ENCODE data around the gene SSR1.
A peak's percentile ranks its signal among the peaks of the same experiment; 100 is the strongest.

The SSR1 gene

GRCh38 chr6:7238900-7239589 is 74.0 kb downstream of the SSR1 start:
- DNase-seq (ENCODE audit: low read depth in 2 of 2) = peak; percentile 41 to 47

- no peak for DNase-seq (ENCODE audit: low read depth in 2 of 2)
These were observed 74.5 kb downstream of the SSR1 start for GRCh38 chr6:7238526-7238899.

DNA sequence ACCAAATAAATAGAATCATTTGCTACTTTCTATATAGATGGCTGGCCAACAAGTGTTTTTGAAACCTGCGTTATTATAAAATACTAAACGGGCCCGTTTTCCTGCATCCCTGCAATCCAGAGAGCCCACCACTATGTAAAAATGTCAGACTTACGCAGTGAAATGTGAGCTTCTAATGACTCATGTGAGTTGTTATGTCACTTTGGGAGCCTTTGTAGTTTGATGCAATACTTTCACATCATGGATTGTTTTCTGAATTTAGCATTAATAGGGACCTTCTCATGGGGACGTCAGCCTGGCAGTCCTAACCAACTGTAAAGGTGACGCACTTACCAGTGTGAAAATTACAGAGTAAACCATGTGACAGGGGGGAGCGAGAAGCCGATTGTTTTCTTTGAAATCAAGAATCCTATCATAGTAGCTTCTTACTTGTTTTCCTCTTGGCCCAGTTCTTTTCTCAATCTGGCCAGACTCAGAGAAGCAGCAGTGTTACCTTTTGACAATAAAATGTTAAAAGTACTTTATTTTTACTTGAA is 75.3 kb downstream of the SSR1 start:
- no peak for DNase-seq (ENCODE audit: low read depth in 2 of 2)

DNA sequence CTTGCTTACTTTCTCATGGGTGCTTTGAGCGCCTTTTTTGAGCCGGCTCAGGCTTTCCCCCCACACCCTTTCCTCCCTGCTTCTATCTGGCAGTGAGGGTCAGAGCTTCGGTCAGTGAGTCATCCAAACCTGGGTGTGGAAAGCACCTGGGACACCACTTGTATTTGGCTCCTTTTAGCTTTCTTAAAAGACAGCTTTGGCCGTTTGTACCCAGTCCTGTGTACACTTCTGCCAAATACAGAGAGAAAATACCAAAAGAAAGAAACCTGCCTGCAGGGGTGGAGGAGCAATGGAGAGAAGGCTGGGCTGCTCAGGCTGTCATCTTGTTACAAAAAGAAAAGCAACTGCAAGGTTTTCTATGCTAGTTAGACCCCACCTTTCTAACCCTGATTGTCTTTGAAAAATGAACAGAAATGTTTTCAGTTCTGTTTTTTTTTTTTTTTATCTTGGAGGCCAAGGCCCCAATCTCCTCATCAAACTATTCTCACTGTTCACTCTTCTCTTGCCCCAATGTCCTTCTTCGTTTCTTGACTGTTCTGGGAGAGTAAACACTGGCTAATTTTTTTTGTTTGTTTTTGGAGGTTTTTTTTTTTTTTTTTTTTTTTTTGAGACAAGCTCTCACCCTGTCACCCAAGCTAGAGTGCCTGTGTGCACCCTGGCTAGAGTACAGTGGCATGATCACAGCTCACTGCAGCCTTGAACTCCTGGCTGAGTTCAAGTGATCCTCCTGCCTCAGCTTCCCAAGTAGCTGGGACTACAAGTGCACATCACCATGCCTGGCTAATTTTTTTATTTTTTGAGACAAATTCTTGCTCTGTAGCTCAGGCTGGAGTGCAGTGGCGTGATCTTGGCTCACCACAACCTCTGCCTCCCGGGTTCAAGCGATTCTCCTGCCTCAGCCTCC is 76.4 kb downstream of the SSR1 start:
- DNase-seq (ENCODE audit: low read depth in 2 of 2) = no peak

DNA sequence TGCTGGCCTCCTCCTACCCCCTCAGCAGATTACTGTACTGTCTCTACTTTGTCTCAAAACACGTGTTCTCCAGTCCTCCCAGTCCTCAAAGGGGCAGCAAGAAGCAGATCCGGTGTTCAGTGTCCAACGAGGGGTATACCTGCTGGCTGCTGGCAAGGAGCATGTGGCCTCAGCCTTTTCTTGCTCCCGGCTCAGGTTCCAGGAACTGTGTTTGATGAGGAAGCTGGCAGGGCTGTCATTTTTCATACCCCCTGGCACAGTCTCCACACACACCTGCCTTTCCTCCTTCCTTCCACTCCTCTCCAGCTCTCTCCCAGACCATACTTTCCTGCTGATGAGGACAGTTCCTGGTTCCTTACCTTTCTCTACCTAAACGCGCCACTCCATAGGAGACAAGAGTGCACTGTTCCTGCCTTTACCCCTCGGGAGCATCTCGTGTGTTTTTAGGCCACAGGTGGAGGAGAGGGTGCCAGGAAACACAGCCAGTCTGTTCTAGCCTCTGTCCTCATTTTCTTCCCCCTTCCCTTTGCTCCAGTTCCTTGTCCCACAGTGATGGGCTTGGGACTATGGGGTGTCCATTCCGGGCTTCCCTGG is 77.2 kb downstream of the SSR1 start:
- DNase-seq (ENCODE audit: low read depth in 2 of 2) = no peak

DNA sequence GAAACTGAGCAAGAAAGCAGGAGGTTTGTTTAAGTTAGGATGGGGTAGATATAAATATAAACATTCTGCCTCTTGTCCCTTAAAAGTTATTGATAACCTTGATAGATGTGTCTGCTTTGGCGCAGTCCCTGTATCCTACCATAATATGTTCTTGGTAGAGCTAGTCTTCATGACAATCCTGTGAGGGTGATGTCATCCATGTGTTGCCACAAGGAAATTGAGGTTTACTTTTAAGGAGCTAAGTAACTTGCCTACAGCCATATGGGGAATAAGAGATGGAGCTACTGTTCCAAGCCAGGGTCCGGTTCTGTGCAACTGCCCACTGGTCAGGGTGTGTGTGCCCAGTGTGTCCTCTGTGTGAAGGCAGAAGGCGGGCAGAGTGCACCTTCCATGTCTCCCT is 78.5 kb downstream of the SSR1 start:
- DNase-seq (ENCODE audit: low read depth in 2 of 2) = no peak

DNA sequence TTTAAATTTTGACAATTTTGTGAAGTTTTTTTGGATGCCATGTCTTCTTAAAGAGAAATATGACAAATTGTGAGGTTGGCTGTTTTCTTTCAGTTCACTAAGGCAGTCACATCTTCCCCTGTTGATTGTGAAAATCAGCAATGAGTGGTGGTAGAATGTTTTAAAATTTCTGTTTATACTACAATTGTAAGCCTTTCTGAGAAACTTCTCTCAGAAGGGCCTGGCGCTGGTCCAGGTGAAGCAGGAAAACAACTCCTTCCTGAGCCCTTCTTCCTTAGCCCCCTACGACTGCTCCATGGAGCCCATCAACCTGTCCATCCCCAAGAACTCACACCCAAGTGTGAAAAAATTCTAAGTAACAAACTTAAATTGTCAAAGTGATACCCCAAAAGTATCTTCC is 80.6 kb downstream of the SSR1 start:
- DNase-seq (ENCODE audit: low read depth in 2 of 2) = no peak

DNA sequence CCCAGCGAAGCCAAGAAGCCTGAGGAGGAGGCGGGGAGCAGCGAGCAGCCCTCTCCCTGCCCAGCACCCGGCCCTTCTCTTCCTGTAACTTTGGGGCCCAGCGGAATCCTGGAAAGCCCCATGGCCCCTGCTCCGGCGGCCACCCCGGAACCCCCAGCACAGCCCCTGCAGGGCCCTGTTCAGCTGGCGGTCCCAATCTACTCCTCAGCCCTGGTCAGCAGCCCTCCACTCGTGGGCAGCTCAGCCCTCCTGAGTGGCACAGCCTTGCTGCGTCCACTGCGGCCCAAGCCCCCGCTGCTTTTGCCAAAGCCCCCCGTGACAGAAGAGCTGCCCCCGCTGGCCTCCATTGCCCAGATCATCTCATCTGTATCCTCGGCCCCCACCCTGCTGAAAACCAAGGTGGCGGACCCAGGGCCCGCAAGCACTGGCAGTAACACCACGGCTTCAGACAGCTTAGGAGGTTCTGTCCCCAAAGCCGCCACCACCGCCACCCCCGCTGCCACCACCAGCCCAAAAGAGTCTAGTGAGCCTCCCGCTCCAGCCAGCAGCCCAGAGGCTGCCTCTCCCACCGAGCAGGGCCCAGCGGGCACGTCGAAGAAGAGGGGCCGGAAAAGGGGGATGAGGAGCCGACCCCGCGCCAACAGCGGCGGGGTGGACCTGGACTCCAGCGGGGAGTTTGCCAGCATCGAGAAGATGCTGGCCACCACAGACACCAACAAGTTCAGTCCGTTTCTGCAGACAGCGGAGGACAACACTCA is 81.9 kb downstream of the SSR1 start:
- no peak for DNase-seq (ENCODE audit: low read depth in 2 of 2)

DNA sequence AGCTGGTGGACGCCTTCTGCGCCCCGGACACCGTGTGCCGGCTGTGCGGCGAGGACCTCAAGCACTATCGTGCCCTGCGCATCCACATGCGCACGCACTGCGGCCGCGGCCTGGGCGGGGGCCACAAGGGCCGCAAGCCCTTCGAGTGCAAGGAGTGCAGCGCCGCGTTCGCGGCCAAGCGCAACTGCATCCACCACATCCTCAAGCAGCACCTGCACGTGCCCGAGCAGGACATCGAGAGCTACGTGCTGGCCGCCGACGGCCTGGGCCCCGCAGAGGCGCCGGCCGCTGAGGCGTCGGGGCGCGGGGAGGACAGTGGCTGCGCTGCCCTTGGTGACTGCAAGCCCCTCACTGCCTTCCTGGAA is 82.7 kb downstream of the SSR1 start:
- DNase-seq (ENCODE audit: low read depth in 2 of 2) = no peak

DNA sequence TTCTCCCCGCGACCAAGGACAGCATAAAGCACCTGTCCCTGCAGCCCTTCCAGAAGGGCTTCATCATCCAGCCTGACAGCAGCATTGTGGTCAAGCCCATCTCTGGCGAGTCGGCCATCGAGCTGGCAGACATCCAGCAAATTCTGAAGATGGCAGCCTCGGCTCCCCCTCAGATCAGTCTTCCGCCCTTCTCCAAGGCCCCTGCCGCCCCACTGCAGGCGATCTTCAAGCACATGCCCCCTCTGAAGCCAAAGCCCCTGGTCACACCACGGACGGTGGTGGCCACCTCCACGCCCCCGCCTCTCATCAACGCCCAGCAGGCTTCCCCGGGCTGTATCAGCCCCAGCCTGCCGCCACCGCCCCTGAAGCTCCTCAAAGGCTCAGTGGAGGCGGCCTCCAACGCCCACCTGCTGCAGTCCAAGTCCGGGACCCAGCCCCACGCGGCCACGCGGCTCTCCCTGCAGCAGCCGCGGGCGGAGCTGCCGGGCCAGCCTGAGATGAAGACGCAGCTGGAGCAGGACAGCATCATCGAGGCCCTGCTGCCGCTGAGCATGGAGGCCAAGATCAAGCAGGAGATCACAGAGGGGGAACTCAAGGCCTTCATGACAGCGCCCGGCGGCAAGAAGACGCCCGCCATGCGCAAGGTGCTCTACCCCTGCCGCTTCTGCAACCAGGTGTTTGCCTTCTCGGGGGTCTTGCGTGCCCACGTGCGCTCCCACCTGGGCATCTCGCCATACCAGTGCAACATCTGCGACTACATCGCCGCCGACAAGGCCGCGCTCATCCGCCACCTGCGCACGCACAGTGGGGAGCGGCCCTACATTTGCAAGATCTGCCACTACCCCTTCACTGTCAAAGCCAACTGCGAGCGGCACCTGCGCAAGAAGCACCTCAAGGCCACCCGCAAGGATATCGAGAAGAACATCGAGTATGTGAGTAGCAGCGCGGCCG is 83.3 kb downstream of the SSR1 start:
- no peak for DNase-seq (ENCODE audit: low read depth in 2 of 2)

- no peak for DNase-seq (ENCODE audit: low read depth in 2 of 2)
These were observed 84.2 kb downstream of the SSR1 start for GRCh38 chr6:7228662-7229375.

DNA sequence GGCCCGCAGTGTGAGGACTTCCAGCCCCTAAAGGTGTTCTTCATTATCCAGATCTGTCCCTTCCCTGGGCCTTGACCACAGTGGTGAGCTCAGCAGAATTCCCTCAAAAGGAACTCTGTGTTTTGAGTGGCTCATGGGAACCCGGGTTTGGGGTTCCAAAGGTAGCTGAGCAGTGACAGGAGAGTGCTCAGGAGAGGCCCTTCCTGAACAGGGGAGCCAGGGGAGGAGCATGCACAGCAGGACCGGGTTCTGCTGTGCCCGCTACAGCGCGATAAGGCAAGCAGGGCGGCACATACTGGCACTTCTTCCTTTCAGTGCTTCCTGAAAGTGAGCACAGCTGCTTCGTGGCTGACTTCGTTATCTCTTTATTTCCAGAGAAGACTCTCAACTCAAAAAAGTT is 88.3 kb downstream of the SSR1 start:
- no peak for DNase-seq (ENCODE audit: low read depth in 2 of 2)

DNA sequence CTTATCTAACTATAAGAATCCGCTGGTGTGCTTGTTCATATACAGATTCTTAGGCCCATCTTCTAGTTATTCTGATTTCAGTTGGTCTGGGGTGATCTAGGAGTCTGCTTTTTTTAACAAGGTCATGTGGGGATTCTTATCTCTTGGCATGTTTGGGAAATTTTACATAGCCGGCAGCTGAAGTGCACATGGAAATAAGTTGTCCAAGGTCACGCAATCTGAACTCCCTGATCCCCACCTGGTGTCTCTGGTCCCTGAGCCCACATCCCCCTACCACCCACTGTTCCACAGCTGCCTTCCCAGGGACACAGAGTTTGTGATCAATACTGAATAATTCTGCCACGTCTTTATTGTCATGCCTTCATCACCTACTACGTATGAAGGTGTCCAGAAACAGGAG is 90.8 kb downstream of the SSR1 start:
- no peak for DNase-seq (ENCODE audit: low read depth in 2 of 2)

DNA sequence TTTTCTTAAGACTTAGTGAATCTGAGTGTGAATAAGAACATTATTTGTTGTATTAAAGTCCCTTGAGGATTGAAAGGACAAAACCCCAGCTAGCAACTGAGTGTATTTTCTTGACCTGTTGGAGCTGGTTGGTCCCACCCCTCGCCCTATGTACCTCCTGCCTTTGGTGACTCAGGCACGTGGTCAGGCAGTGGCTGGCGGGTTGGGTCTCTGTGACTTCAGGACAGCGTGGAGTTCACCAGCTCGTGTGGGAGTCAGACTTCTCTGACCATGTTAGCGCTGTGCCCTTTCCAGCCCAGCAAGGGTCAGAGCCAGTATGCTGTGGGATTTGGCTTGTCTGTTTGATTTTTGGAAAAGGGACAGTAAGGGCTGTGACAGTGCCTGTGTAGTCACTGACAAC is 93.7 kb downstream of the SSR1 start:
- DNase-seq (ENCODE audit: low read depth in 2 of 2) = no peak

GRCh38 chr6:7218406-7218988 is 94.5 kb downstream of the SSR1 start:
- DNase-seq (ENCODE audit: low read depth in 2 of 2) = no peak

All from activated CD8-positive, alpha-beta memory T cell treated with anti-CD3 and anti-CD28 coated beads for 4 hours (primary cell).